Measurements from ENCODE around the gene CYP19A1. TPM values are rescaled to one million over a fixed set of nuclear protein-coding genes. Genes with fewer than 3 reads are reported as not detected.

Gene CYP19A1
- polyA plus RNA-seq (ENCODE audit: insufficient read length) = 0.73 TPM

GRCh38 chr15:51338496-51338895 is at the start of gene CYP19A1:
Gene CYP19A1, minus strand, starts transcription at chr15:51338596. Its CDS starts 95,684 bp downstream, at chr15:51242912.
- no peak for DNase-seq (ENCODE audit: low read depth)

GRCh38 chr15:51387699-51388041 is 49.3 kb upstream of the CYP19A1 start:
- DNase-seq (ENCODE audit: low read depth) = no peak

- no peak for DNase-seq (ENCODE audit: low read depth)
Measured at GRCh38 chr15:51386960-51387698, 48.7 kb upstream of the CYP19A1 start.

DNA sequence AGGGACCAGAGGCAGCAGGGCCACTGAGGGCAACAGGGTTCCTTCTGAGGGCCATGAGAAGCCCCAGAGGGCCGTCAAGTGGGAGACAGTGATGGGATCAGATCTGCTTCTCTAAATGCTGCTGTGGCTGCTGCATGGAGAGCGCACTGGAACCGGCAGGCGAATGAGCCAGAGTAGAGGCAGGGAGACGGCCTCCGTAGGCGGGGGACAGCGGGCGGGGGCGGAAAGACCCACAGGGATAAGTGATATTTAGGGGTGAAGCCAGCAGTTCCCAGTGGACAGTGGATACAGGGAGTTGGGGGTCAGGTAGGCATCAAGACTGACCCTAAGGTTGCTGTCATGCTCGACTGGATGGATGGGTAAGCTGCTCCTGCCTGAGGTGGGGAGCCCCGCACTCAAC is 48.1 kb upstream of the CYP19A1 start:
- no peak for DNase-seq (ENCODE audit: low read depth)

DNA sequence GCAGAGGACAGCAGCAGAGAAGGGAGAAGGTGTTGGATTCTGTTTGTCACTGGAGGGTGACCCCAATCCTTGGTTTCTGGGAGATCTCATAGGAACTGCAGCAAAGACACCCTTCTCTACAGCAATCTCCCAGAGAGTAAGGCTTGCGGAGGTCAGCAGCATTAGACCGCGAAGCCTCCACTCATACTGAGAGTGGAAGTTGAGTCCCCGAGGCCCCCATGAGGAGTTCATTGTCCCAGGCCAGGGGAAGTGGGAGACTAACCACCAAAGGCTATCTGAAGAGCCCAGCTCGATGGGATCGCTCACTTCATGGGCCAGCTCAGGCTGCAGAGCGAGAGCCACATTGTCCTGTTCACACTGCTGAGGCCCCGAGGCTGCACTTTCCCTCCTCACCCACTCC is 47.6 kb upstream of the CYP19A1 start:
- no peak for DNase-seq (ENCODE audit: low read depth)

GRCh38 chr15:51382787-51383186 is 44.4 kb upstream of the CYP19A1 start:
- DNase-seq (ENCODE audit: low read depth) = no peak

DNA sequence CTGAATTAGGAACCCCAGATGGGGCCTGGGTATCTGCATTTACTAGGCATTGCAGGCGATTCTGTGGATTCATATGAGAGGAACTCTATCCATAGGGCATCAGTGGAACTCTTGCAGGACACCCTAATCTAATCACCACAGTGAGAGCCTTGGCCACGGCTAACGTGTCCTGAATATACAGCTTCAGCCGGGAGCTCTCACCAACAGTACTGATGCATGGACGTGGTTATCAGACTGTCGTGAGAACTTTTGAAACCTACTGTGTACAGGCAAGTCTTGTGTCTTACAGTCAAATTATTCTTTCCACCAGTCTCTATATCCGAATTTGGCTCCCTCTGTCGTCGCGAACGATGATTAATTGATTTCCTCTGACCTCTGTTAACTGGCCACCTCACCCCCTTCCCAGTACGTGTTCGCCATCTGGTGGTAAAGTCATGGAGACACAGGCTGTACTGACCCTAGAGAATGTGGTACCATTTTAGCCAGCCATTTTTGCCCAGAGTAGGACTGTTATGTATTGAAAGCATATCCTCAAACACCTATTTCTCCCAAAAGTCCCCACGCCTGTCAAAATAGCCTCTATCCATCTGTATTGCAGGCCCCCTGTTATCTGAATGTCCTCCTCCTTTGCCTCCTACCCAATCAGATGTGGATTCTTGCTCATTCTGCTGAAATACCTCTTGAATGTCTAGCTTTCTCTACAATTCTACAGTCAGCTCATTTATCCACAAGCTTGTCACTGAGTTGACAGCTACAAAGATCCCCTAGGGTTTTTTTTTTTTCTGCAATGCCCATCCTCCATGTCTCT is 42.8 kb upstream of the CYP19A1 start:
- no peak for DNase-seq (ENCODE audit: low read depth)

DNA sequence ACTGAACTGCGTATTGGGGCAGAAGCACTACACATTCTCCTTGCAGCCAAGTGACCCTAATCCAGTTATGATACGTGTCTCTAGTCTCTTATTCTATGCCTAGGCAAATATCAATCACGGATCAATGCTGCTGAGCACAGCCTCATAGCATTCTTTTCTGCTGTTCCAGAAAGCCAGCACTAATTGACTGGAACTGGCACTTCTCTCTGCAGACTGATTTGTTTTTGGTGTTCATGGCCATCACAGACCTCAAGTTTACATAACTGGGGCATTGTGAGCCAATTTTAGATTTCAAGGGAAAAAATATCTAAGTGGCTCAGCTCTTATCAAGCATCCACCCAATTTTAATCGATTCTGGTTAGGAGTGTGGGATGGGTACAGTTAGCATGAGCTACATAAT is 41.0 kb upstream of the CYP19A1 start:
- DNase-seq (ENCODE audit: low read depth) = no peak

DNA sequence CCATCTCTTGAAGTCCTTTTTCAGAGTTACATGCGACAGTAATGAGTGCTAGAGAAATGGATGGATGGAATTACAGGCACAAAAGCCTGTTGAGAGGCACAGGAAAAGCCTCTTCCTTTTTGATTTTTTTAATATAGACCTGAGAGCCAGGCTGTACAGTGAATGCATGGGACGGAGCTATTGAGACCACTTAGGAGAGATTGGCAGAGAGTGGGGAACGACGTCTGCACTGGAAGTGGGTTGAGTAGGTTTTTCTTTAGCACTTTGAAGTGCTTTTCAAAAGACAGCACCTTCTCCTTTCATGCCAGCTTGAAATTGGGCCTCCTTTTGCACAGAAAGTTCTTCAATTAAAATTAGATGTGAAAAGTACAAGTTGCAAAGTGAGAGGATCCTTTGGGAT is 40.0 kb upstream of the CYP19A1 start:
- no peak for DNase-seq (ENCODE audit: low read depth)

DNA sequence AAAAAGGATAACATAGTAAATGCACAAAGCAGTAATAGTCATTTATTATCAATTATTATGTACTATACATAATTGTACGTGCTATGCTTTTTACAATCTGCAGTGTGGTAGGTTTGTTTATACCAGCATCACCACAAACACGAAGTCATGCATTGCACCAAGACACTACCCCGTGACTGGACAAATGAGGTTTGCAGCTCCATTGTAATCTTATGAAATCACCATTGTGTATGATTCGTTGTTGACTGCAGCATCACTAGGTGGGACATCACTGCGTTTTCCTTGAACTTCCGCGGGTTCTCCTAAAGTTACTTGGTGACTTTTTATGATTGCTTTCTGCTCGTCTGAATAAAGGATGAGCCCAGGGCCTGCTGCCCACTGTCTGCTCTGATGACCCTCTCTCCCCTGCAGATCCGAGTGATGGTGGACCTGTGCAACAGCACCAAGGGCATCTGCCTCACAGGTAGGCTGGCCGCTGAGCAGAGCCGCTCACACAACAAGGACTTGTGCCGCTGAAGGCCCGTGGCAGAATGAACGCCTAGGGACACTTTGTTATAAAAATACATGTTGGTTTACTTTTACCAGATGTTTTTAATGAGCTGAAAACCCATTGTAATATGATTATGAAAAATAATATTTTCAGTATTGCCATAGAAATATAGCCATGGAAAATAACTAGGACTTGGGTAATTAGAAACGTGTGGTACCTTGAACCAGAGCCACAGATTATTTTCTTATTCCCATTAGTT is 38.8 kb upstream of the CYP19A1 start:
- DNase-seq (ENCODE audit: low read depth) = no peak

DNA sequence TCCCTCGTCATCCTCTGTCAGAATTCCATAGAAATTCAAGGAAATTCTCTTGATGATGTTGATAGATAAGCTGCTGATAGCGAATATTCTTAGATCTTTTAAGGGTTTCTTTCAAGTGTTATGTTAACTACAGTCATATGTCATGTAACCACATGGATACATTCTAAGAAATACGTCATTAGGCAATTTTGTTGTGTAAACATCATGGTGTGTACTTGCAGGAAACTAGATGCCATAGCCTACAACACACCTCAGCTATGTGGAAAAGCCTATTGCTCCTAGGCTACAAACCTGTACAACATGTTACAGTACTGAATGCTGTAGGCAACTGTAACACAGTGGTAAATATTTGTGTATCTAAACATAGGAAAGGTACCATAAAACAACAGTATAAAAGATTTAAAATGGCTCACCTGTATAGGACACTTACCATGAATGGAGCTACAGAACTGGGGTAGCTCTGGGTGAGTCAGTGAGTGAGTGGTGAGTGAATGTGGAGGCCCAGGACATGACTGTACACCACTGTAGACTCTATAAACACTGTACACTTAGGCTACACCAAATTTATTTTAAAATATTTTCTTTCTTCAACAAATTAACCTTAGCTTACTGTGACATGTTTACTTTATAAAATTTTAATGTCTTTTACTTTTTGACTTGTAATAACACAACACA is 37.7 kb upstream of the CYP19A1 start:
- no peak for DNase-seq (ENCODE audit: low read depth)

GRCh38 chr15:51374131-51374530 is 35.7 kb upstream of the CYP19A1 start:
- DNase-seq (ENCODE audit: low read depth) = no peak

- DNase-seq (ENCODE audit: low read depth) = no peak
Measured at GRCh38 chr15:51371266-51371665, 32.9 kb upstream of the CYP19A1 start.

DNA sequence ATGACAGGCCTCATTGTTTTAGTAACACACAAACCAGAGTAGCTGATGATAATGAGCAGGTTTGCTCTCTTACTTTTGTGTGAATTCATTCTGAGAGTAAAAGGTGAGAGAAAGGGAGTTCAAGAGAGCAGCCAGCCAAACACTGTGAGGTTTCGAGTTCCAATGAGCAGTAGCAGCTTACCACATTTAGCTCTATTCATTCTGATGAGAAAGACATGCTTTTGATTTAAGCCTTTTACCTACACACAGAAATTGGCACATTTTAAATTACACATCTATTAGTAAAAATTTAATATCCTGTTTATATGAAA is 31.0 kb upstream of the CYP19A1 start:
- DNase-seq (ENCODE audit: low read depth) = no peak

GRCh38 chr15:51368751-51369450 is 30.5 kb upstream of the CYP19A1 start:
- no peak for DNase-seq (ENCODE audit: low read depth)

GRCh38 chr15:51368307-51368706 is 29.9 kb upstream of the CYP19A1 start:
- no peak for DNase-seq (ENCODE audit: low read depth)

DNA sequence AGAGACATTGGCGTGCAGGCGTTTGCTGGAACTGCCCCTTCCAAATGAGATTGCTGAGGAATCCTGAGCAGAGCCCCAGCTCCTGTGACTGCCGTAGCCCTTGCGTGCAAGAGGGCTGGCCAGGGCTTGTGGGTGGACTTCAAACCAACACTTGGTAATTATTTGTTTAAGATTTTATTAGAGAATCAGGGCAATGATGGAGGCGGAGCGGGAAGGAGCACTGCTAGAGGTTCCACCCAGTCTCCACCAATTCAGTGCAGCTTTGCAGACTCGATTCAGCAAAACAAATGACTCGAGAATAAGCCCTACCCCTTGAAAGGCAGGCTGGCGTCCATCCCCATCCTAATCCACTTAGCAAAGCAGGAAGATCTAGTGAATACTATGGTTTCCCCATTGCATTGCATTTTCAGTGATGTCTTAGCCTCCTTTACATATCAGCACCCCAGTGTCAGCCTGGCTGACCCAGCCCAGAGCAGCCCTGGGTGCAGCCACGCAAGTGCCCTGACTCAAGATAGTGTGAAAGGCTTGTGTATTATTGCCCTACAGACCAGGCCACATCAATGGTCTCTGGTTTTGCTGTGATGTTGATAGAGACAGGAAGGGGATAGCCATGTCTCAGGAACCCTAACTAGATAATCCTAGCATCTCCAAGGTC is 29.1 kb upstream of the CYP19A1 start:
- no peak for DNase-seq (ENCODE audit: low read depth)

- no peak for DNase-seq (ENCODE audit: low read depth)
Measured at GRCh38 chr15:51366920-51367319, 28.5 kb upstream of the CYP19A1 start.

- no peak for DNase-seq (ENCODE audit: low read depth)
Measured at GRCh38 chr15:51366071-51366470, 27.7 kb upstream of the CYP19A1 start.

DNA sequence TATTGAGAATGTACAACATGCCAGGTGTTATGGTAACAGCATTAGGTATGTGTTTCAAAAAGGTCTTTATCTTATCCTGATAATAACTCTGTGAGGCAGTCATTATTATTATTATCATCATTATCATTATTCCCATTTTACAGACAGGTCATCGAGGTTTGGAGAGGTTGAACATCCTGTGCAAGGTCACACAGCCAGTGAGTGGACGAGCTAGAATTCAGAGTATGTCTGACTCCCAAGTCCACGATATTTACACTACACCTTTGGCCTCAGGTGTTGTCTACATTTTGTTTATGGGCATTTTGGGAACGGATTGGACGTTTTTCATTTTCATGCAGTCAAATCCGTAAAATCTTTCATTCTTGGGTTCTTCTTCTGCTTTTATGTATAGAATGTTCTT is 27.0 kb upstream of the CYP19A1 start:
- no peak for DNase-seq (ENCODE audit: low read depth)

GRCh38 chr15:51363383-51363782 is 25.0 kb upstream of the CYP19A1 start:
- no peak for DNase-seq (ENCODE audit: low read depth)

All from forelimb muscle (tissue), 1 donor.